Activated CD8-positive, alpha-beta T cell treated with anti-CD3 and anti-CD28 coated beads for 36 hours (primary cell): ENCODE measurements around the gene YWHAH. TPM values are rescaled to one million over a fixed set of nuclear protein-coding genes. Genes with fewer than 3 reads are reported as not detected.
A peak's percentile ranks its signal among the peaks of the same experiment; 100 is the strongest.

Experiments used
- ATAC-seq: fragments of 200-7000 bp; cut with Tn5 transposase; one replicate; pipeline ENCODE4 v1.10.0; 2021; ENCODE audit warnings: mild to moderate bottlenecking, moderate library complexity
- CTCF ChIA-PET: fragments of 350-600 bp; sonication (Branson Sonifier 250); formaldehyde crosslinking; loops from one replicate; lab custom pipeline; 2021; ENCODE audit warnings: antibody characterized with exemption; lab: Charles Lee
- POLR2A ChIA-PET: fragments of 350-600 bp; sonication (Branson Sonifier 250); formaldehyde crosslinking; loops from one replicate; lab custom pipeline; 2021; ENCODE audit warnings: antibody characterized with exemption; lab: Charles Lee
- DNase-seq: peaks from one replicate; pipeline ENCODE4 v3.0.0-alpha.2; 2020
- H3K27ac Mint-ChIP-seq: one replicate; pipeline ENCODE4 v1.8.0; 2021; ENCODE audit warnings: mild to moderate bottlenecking, mixed read lengths
- H3K27me3 Mint-ChIP-seq: one replicate; pipeline ENCODE4 v1.8.0; 2021; ENCODE audit warnings: mixed read lengths
- H3K36me3 Mint-ChIP-seq: one replicate; pipeline ENCODE4 v1.8.0; 2021; ENCODE audit warnings: low read depth, mixed read lengths
- H3K4me1 Mint-ChIP-seq: one replicate; pipeline ENCODE4 v1.8.0; 2021; ENCODE audit warnings: low read depth, mixed read lengths
- H3K4me3 Mint-ChIP-seq: one replicate; pipeline ENCODE4 v1.8.0; 2021; ENCODE audit warnings: mild to moderate bottlenecking, moderate library complexity, mixed read lengths
- H3K9me3 Mint-ChIP-seq: one replicate; pipeline ENCODE4 v1.8.0; 2021; ENCODE audit warnings: mixed read lengths
- intact Hi-C: fragments of 100-400 bp; cut with micrococcal nuclease; formaldehyde crosslinking; loops from one replicate; pipeline ENCODE4 v1.10.0; 2022
- total RNA-seq, 2 experiments: library from RNA; stranded (reverse); gene quantifications; one replicate each; pipeline ENCODE4 v1.2.3, GENCODE V29; 2021
- TF ChIP-seq, protein P1 (sequence below): fragments of 200-600 bp; IDR thresholded peaks from one replicate; pipeline ENCODE4 v1.8.0; 2022; ENCODE audit warnings: antibody characterized with exemption, mild to moderate bottlenecking

The YWHAH gene
- total RNA-seq, 2 experiments from 2014 or later = 123 to 126 TPM

DNA sequence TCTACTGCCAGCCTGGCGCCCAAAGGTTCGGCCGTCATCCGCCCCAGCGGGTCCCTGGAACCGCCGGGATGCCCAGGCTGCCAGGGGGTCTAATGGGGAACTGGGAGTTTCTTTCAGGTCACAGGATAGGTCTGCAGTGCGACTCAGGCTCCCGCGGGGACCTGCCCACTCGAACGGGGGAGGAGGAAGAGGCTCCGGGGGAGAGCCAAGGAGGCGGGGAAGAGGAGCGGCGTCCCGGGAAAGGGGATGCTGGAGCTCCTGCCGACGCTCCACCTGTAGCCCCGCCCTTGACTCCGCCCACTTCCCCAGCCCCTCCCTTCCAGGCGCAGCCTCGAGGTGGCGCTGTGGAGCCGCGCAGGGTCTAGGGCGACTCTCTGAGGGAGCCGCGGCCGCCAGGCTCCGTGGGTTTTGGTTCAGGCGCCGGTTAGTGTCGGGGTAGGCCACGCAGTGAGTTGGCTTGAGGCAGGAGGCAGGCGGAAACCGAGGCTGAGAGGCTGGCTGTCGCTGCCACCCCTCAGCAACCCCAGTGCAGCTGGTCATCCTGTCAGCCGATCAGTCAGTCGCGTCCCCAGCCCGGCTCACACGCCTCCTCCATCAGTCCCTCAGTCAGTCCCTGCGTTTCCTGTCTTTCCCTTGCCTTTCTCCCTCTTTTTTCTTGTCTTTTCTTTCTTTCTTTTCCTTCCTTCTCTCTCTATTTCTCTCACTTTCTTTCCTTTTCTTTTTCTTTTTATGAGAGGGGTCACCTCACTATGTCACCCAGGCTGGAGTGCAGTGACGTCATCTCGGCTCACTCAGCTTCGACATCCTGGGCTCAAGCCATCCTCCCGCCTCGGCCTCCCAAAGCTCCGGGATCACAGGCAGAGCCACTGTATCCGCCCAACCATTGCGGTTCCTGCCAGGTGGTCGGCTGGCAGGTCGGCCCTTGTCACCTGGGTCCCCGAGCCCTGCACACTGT lies 26.4 kb downstream of the YWHAH start:
- intact Hi-C loops = loop anchor here (5.0 kb wide), 1 partner anchor 297 kb away; no protein-coding TSS in a partner anchor
- peak; percentile 99 for ATAC-seq
- TF ChIP-seq, protein P1, sequence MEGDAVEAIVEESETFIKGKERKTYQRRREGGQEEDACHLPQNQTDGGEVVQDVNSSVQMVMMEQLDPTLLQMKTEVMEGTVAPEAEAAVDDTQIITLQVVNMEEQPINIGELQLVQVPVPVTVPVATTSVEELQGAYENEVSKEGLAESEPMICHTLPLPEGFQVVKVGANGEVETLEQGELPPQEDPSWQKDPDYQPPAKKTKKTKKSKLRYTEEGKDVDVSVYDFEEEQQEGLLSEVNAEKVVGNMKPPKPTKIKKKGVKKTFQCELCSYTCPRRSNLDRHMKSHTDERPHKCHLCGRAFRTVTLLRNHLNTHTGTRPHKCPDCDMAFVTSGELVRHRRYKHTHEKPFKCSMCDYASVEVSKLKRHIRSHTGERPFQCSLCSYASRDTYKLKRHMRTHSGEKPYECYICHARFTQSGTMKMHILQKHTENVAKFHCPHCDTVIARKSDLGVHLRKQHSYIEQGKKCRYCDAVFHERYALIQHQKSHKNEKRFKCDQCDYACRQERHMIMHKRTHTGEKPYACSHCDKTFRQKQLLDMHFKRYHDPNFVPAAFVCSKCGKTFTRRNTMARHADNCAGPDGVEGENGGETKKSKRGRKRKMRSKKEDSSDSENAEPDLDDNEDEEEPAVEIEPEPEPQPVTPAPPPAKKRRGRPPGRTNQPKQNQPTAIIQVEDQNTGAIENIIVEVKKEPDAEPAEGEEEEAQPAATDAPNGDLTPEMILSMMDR = peak; percentile 92
- ChIA-PET POLR2A (no interaction called here), CTCF (interaction anchor here (0.6 to 4.0 kb wide), 67 partner anchors 8 to 520 kb away, joined by 3 to 46 read pairs (median 4); partner anchors contain the start of genes DEPDC5, PISD and RTCB)
- Mint-ChIP-seq H3K36me3 (no peaks in the 10 kb centered on the region), H3K9me3 (no peaks in the 10 kb centered on the region), H3K27ac (no peak overlapping the region), H3K4me1 (peaks cover 12% of the 10 kb centered on the region), H3K4me3 (peak overlapping the region; percentile 66), H3K27me3 (no peaks in the 10 kb centered on the region)
- DNase-seq = peak; percentile 86

DNA sequence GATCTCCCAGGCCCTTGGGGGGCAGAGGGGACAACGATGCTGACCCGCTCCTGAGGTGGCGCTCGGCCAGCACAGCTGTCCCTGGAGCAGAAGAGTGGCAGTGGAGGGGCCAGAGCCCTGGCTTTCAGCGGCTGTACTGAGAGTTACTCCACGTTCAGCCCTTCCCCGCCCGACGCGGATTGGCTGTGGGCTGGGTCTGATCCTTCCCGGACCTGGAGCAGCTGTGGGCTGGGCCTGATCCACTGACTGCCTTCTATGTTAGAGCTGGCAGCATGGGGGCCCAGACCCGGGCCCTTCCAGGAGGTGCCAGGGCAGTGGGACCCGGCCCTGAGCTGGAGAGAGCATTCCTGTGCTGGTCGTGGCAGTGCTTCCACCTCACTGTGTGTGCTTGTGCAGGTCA lies 27.8 kb downstream of the YWHAH start:
- no peak for ATAC-seq
- Mint-ChIP-seq H3K4me3 (no peak overlapping the region), H3K36me3 (no peaks in the 10 kb centered on the region), H3K4me1 (peaks cover 14% of the 10 kb centered on the region), H3K27me3 (peaks cover 1% of the 10 kb centered on the region), H3K9me3 (no peaks in the 10 kb centered on the region), H3K27ac (no peak overlapping the region)
- TF ChIP-seq, protein P1 = no peak
- no peak for DNase-seq
- intact Hi-C loops = loop anchor here (5.0 kb wide), 1 partner anchor 295 kb away; no protein-coding TSS in a partner anchor
- ChIA-PET CTCF (interaction anchor here (4.0 kb wide), 1 partner anchor 294 kb away, joined by 21 read pairs; no protein-coding TSS in a partner anchor), POLR2A (no interaction called here)

DNA sequence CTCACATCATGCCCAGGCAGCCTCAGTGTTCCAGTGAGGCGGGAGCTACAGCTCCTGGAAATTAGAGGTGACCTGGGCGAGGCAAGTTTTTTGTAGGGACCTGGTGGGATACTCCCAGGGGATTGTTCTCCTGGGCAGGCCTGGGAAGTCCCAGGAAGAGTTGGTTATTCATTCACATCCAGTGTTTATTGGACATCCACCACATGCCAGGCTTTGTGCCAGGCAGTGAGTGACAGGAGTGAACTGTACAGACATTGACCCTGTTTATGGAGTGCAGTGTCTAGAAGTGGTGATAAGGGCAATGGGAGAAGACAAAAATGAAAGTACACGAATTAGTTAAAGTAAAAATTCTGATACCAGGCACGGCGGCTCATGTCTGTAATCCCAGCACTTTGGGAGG lies 29.4 kb downstream of the YWHAH start:
- Mint-ChIP-seq H3K9me3 (no peaks in the 10 kb centered on the region), H3K27me3 (peaks cover 1% of the 10 kb centered on the region), H3K36me3 (no peaks in the 10 kb centered on the region), H3K27ac (no peak overlapping the region), H3K4me1 (peaks cover 14% of the 10 kb centered on the region), H3K4me3 (no peak overlapping the region)
- POLR2A ChIA-PET = no interaction called here
- intact Hi-C loops = loop anchor here (5.0 kb wide), 1 partner anchor 294 kb away; no protein-coding TSS in a partner anchor
- CTCF ChIA-PET = interaction anchor here (1.5 kb wide), 1 partner anchor 11 kb away, joined by 3 read pairs; no protein-coding TSS in a partner anchor
- TF ChIP-seq, protein P1 = no peak
- DNase-seq (no peak), ATAC-seq (no peak)

DNA sequence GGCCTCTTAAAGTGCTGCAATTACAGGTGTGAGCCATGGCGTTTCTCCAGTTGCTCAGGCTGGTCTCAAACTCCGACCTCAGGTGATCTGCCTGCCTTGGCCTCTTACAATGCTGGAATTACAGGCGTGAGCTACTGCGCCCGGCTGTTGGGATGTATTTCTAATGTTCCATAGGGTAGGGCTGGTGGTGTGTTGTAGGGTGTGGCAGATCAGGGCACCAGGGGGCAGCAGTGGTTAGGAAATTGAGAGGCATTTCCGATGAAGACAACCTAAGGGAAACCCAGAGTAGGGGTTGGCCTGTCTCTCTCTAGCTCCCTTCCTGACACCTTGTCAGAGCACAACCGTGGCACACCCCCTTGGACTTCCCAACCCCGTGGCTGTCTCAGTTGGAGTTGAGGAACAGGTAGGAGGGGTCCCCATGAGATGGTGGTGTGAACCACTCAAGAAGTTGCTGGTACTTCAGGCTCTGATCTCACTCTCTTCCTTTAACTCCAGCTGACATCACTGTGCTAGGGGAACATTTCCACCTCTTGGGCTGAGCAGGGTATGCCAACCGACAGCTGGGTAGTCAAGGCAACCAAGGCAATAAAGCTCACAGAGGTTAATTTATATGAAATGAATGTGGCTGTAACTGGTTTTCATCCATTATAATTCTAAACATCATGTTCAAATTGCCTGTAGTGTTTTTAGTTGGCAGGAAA lies 33.0 kb downstream of the YWHAH start:
- H3K27ac Mint-ChIP-seq = no peak overlapping the region
- ChIA-PET CTCF (interaction anchor here (0.6 to 5.8 kb wide), 30 partner anchors 12 to 720 kb away, joined by 3 to 75 read pairs (median 4); no protein-coding TSS in a partner anchor), POLR2A (no interaction called here)
- H3K4me1 Mint-ChIP-seq = peaks cover 2% of the 10 kb centered on the region
- peaks cover 1% of the 10 kb centered on the region for H3K27me3 Mint-ChIP-seq
- H3K4me3 Mint-ChIP-seq = no peak overlapping the region
- intact Hi-C loops = loop anchor here (5.0 kb wide), 1 partner anchor 105 kb away; no protein-coding TSS in a partner anchor
- DNase-seq (peak; percentile 92), ATAC-seq (peak; percentile 96)
- TF ChIP-seq, protein P1 = peak; percentile 65
- H3K9me3 Mint-ChIP-seq = no peaks in the 10 kb centered on the region
- no peaks in the 10 kb centered on the region for H3K36me3 Mint-ChIP-seq
